Measurements from ENCODE around the gene STIP1. TPM values are rescaled to one million over a fixed set of nuclear protein-coding genes. Genes with fewer than 3 reads are reported as not detected.
A peak's percentile ranks its signal among the peaks of the same experiment; 100 is the strongest.

STIP1 gene
- total and polyA plus RNA-seq, 2 of the 8 experiments (the other 6 are each of a cell fraction or from before 2014, with no cell fraction given): 140 to 329 TPM

- H3K4me1 ChIP-seq (replicated peaks in 1 of 4; ENCODE audit: control insufficient read depth in 3 of 4, insufficient read depth in 4 of 4, low read length in 3 of 4): no peaks in the 10 kb centered on the region; a peak in 1 of 7 replicates
- H3K36me3 ChIP-seq (ENCODE audit: control insufficient read depth in 2 of 4, insufficient read depth in 4 of 4, low read length in 3 of 4): no peaks in the 10 kb centered on the region
- H3K4me3 ChIP-seq (ENCODE audit: extremely low read depth in 1 of 4, insufficient read depth in 2 of 4, low read depth in 3 of 4, low read length in 4 of 4): no peak overlapping the region
- H2BK5ac ChIP-seq (ENCODE audit: low read depth, low read length): no peak overlapping the region
- H2AFZ ChIP-seq (ENCODE audit: low read length): no peak overlapping the region
- whole genome bisulfite sequencing, 2 experiments (ENCODE audit: extremely low coverage in 1 of 2, insufficient coverage in 1 of 2, insufficient read length in 1 of 2, insufficient replicate concordance in 2 of 2, low coverage in 1 of 2, low lambda C conversion rate in 2 of 2, missing lambda C conversion rate in 1 of 2): 84% methylated on average over 8 of the region's 8 CpGs; no CpG with 5 or more reads in 1 of the 2 experiments
- H3K27ac ChIP-seq (ENCODE audit: low read depth, low read length): no peak overlapping the region
- H4K91ac ChIP-seq (replicated peaks; ENCODE audit: insufficient read length, low read length): no peak overlapping the region
- peak overlapping the region; percentile 4; the same call in 1 of the 2 replicates for H4K8ac ChIP-seq (ENCODE audit: extremely low read depth, insufficient read depth, low read length)
- H2BK12ac ChIP-seq (ENCODE audit: low read depth, low read length): no peak overlapping the region
- H2BK120ac ChIP-seq (replicated peaks; ENCODE audit: low read depth, low read length): no peak overlapping the region
- H2BK15ac ChIP-seq (ENCODE audit: low read length): no peak overlapping the region
- peaks cover 3% of the 10 kb centered on the region for H3K79me1 ChIP-seq (ENCODE audit: low read depth, low read length)
- no peaks in the 10 kb centered on the region for H3K9me3 ChIP-seq (ENCODE audit: insufficient read depth in 2 of 2, low read depth in 1 of 2, low read length in 1 of 2)
- H3K4ac ChIP-seq (replicated peaks; ENCODE audit: insufficient read length, low read depth, low read length): no peak overlapping the region
- ChIA-PET CTCF (ENCODE audit: partially characterized antibody) (interaction anchor here (0.6 to 14.9 kb wide), 7 partner anchors 7 to 775 kb away, joined by 3 to 291 read pairs (median 20); partner anchors contain the start of gene FLRT1), POLR2A (ENCODE audit: partially characterized antibody) (no interaction called here)
- H4K20me1 ChIP-seq (replicated peaks in 1 of 2; ENCODE audit: control insufficient read depth in 1 of 2, insufficient read depth in 2 of 2, low read length in 2 of 2): peaks cover 5 to 25% of the 10 kb centered on the region in 2 experiments
- no peak overlapping the region for H3K9ac ChIP-seq (replicated peaks in 1 of 4; ENCODE audit: extremely low read depth in 1 of 4, low read depth in 3 of 4, low read length in 3 of 4)
- H3K23me2 ChIP-seq (ENCODE audit: low read depth, low read length): no peaks in the 10 kb centered on the region; the same call in 1 of the 2 replicates
- no peaks in the 10 kb centered on the region for H3K79me2 ChIP-seq (ENCODE audit: control insufficient read depth in 1 of 2, insufficient read depth in 2 of 2, low read length in 2 of 2)
- H3K23ac ChIP-seq (ENCODE audit: insufficient read length): no peak overlapping the region
- DNase-seq (ENCODE audit: low read depth in 1 of 2, low spot score in 2 of 2) (no peak), FAIRE-seq (no peak)
- no peak overlapping the region for H3K56ac ChIP-seq (replicated peaks; ENCODE audit: insufficient read length, low read depth, low read length)
- H3K27me3 ChIP-seq (replicated peaks in 1 of 4; ENCODE audit: control insufficient read depth in 3 of 4, extremely low read depth in 1 of 4, insufficient read depth in 3 of 4, low read length in 3 of 4): peaks cover 0 to 50% (median 16%) of the 10 kb centered on the region in 4 experiments; a peak in 5 of 7 replicates
- H2BK20ac ChIP-seq (ENCODE audit: low read length): no peak overlapping the region
- H2AK5ac ChIP-seq (ENCODE audit: low read depth, low read length): no peak overlapping the region
- H3K14ac ChIP-seq (ENCODE audit: insufficient read length): no peak overlapping the region
- no peak overlapping the region for H3K18ac ChIP-seq (ENCODE audit: extremely low read depth, low read length)
- H4K5ac ChIP-seq (ENCODE audit: insufficient read length, low read depth, low read length): no peak overlapping the region
- H3K4me2 ChIP-seq (ENCODE audit: insufficient read depth in 1 of 2, low read depth in 2 of 2, low read length in 2 of 2): no peak overlapping the region
- TF ChIP-seq CTBP2 (IDR thresholded peaks at IDR 0.05; ENCODE audit: borderline replicate concordance, insufficient read depth, insufficient read length, low read length): no peak
- no peak for TF ChIP-seq TEAD4 (IDR thresholded peaks at IDR 0.05; ENCODE audit: low read depth, low read length)
- no peak for TF ChIP-seq ASH2L (IDR thresholded peaks at IDR 0.05; ENCODE audit: low read length)
- no peak for TF ChIP-seq SRF (IDR thresholded peaks at IDR 0.05; ENCODE audit: low read depth, low read length)
- TF ChIP-seq SUZ12 (IDR thresholded peaks at IDR 0.05; ENCODE audit: low read length): no peak
- no peak for TF ChIP-seq TCF12 (IDR thresholded peaks at IDR 0.05; ENCODE audit: low read depth, low read length)
- no peak for TF ChIP-seq USF2 (IDR thresholded peaks at IDR 0.05; ENCODE audit: low read length)
- TF ChIP-seq POLR2AphosphoS5 (IDR thresholded peaks at IDR 0.05; ENCODE audit: low read depth, low read length): no peak
- no peak for TF ChIP-seq SP4 (IDR thresholded peaks at IDR 0.05; ENCODE audit: low read length)
- TF ChIP-seq EGR1 (IDR thresholded peaks at IDR 0.05; ENCODE audit: borderline replicate concordance, low read depth, low read length): no peak
- no peak for TF ChIP-seq JUN (IDR thresholded peaks at IDR 0.05; ENCODE audit: low read depth, low read length)
- no peak for TF ChIP-seq TBP (IDR thresholded peaks at IDR 0.05; ENCODE audit: low read depth, low read length)
- no peak for TF ChIP-seq CEBPB (IDR thresholded peaks at IDR 0.05; ENCODE audit: low read depth, low read length)
- TF ChIP-seq RXRA (IDR thresholded peaks at IDR 0.05; ENCODE audit: insufficient read depth, low read depth, low read length): no peak
Measured at GRCh38 chr11:64140082-64140481, 45.9 kb upstream of the STIP1 start.

All from H1 (cell line).